Skeletal muscle cell (primary cell): ENCODE data around the gene PLXNA4.

ENCODE experiments used
- DNase-seq: peaks from one replicate; pipeline ENCODE4 v3.0.0-alpha.2; 2010; ENCODE audit warnings: low read depth
- H3K4me3 ChIP-seq: 2 replicates; pipeline ENCODE4 v1.5.1; 2011; ENCODE audit warnings: low read depth, mild to moderate bottlenecking, control low read depth, low read length, moderate library complexity

PLXNA4 gene

GRCh38 chr7:132592231-132592920 lies 16.1 kb upstream of the PLXNA4 start:
- no peak overlapping the region for H3K4me3 ChIP-seq
- no peak for DNase-seq

- no peak for DNase-seq
- H3K4me3 ChIP-seq = no peak overlapping the region
These were observed 13.9 kb upstream of the PLXNA4 start for GRCh38 chr7:132590162-132590561.

- DNase-seq = no peak
- no peak overlapping the region for H3K4me3 ChIP-seq
These were observed 12.3 kb upstream of the PLXNA4 start for GRCh38 chr7:132588596-132588995.

GRCh38 chr7:132584796-132585494 lies 8.7 kb upstream of the PLXNA4 start:
- H3K4me3 ChIP-seq = no peak overlapping the region
- no peak for DNase-seq

GRCh38 chr7:132581431-132581830 lies 5.2 kb upstream of the PLXNA4 start:
- no peak overlapping the region for H3K4me3 ChIP-seq
- no peak for DNase-seq

- H3K4me3 ChIP-seq = no peak overlapping the region
- peak; percentile 47 for DNase-seq
These were observed 4.5 kb upstream of the PLXNA4 start for GRCh38 chr7:132580717-132581285.

GRCh38 chr7:132580277-132580676 lies 4.0 kb upstream of the PLXNA4 start:
- H3K4me3 ChIP-seq = no peak overlapping the region
- DNase-seq = no peak

GRCh38 chr7:132579260-132579899 lies 3.1 kb upstream of the PLXNA4 start:
- no peak overlapping the region for H3K4me3 ChIP-seq
- DNase-seq = no peak

GRCh38 chr7:132578826-132579225 lies 2.6 kb upstream of the PLXNA4 start:
- DNase-seq = no peak
- H3K4me3 ChIP-seq = no peak overlapping the region

- DNase-seq = no peak
- H3K4me3 ChIP-seq = no peak overlapping the region
These were observed 1.7 kb upstream of the PLXNA4 start for GRCh38 chr7:132578050-132578370.

- DNase-seq = peak; percentile 32
- H3K4me3 ChIP-seq = peak overlapping the region; percentile 38
These were observed 1.2 kb upstream of the PLXNA4 start for GRCh38 chr7:132577206-132578049.

- peak overlapping the region; percentile 47 for H3K4me3 ChIP-seq
These were observed 433 bp upstream of the PLXNA4 start for GRCh38 chr7:132576721-132577085.

GRCh38 chr7:132575419-132575981 lies 770 bp downstream of the PLXNA4 start:
- H3K4me3 ChIP-seq = peak overlapping the region; percentile 47
- no peak for DNase-seq

More at GRCh38 chr7:132576721-132577085, 433 bp upstream of the PLXNA4 start:
- no peak for DNase-seq

GRCh38 chr7:132574223-132574622 lies 2.0 kb downstream of the PLXNA4 start:
- no peak for DNase-seq
- H3K4me3 ChIP-seq = no peak overlapping the region

GRCh38 chr7:132573251-132573955 lies 2.9 kb downstream of the PLXNA4 start:
- H3K4me3 ChIP-seq = no peak overlapping the region
- DNase-seq = no peak

GRCh38 chr7:132572526-132572925 lies 3.7 kb downstream of the PLXNA4 start:
- no peak overlapping the region for H3K4me3 ChIP-seq
- DNase-seq = no peak

- DNase-seq = no peak
These were observed 4.3 kb downstream of the PLXNA4 start for GRCh38 chr7:132571970-132572369.

GRCh38 chr7:132569884-132570614 lies 6.2 kb downstream of the PLXNA4 start:
- DNase-seq = no peak
- H3K4me3 ChIP-seq = no peak overlapping the region

More at GRCh38 chr7:132571970-132572369, 4.3 kb downstream of the PLXNA4 start:
- H3K4me3 ChIP-seq = no peak overlapping the region
